ENCODE measurements around the gene CRABP1.

GRCh38 chr15:78302579-78303312 lies 37.4 kb upstream of the CRABP1 start:
- TF ChIP-seq, protein P1, sequence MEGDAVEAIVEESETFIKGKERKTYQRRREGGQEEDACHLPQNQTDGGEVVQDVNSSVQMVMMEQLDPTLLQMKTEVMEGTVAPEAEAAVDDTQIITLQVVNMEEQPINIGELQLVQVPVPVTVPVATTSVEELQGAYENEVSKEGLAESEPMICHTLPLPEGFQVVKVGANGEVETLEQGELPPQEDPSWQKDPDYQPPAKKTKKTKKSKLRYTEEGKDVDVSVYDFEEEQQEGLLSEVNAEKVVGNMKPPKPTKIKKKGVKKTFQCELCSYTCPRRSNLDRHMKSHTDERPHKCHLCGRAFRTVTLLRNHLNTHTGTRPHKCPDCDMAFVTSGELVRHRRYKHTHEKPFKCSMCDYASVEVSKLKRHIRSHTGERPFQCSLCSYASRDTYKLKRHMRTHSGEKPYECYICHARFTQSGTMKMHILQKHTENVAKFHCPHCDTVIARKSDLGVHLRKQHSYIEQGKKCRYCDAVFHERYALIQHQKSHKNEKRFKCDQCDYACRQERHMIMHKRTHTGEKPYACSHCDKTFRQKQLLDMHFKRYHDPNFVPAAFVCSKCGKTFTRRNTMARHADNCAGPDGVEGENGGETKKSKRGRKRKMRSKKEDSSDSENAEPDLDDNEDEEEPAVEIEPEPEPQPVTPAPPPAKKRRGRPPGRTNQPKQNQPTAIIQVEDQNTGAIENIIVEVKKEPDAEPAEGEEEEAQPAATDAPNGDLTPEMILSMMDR (IDR thresholded peaks at IDR 0.05; ENCODE audit: insufficient read depth, low read length, poor library complexity, severe bottlenecking), result no peak
- no peak for TF ChIP-seq EZH2phosphoT487 (conservative IDR thresholded peaks at IDR 0.05; ENCODE audit: low read length)
